HCT116 (cell line): ENCODE data around the gene KRT86. TPM values are rescaled to one million over a fixed set of nuclear protein-coding genes. Genes with fewer than 3 reads are reported as not detected.

ENCODE experiments used
- ATAC-seq: fragments of 200-7000 bp; cut with Tn5 transposase; 2 replicates; pipeline ENCODE4 v1.9.1; 2020; ENCODE audit warnings: mild to moderate bottlenecking, moderate library complexity
- BruUV-seq: library from RNA; stranded (reverse); fragments of 400-500 nt; replicated peaks from 2 replicates; lab custom pipeline; 2021; lab: Mats Ljungman, UMichigan
- CTCF ChIA-PET: fragments of 300-600 bp; sonication (Branson Sonifier 250); formaldehyde crosslinking; loops from one replicate; lab custom pipeline; 2021; ENCODE audit warnings: antibody characterized with exemption; lab: Charles Lee
- POLR2A ChIA-PET: fragments of 300-600, 350-600 bp; sonication (Branson Sonifier 250); formaldehyde crosslinking; loops from one replicate; lab custom pipeline; 2021; ENCODE audit warnings: antibody characterized with exemption; lab: Charles Lee
- RAD21 ChIA-PET, 2 experiments: fragments of 300-600 bp; sonication (Branson Sonifier 250); formaldehyde crosslinking; loops; one replicate each; lab custom pipeline; 2023; ENCODE audit warnings: low total read pairs in 2 of 2; ENCODE audit not compliant: uncharacterized antibody in 2 of 2, unreplicated experiment in 2 of 2, low non-redundant PET in 1 of 2; lab: Charles Lee
- DNase-seq: peaks from one replicate; pipeline ENCODE4 v3.0.0-alpha.2; 2010; ENCODE audit warnings: low read depth, low spot score
- H2AFZ ChIP-seq: fragments of 200-600 bp; shearing (Covaris generic), sonication (generic); 2 replicates; pipeline ENCODE4 v1.6.1; 2017; ENCODE audit warnings: low read depth, mixed run types, mixed read lengths, antibody characterized with exemption, low read length; ENCODE audit not compliant: poor library complexity, severe bottlenecking
- H3K27ac ChIP-seq: 2 replicates; pipeline ENCODE4 v1.5.1; 2012; ENCODE audit warnings: low read depth, low read length
- H3K27me3 ChIP-seq: fragments of 200-600 bp; sonication (generic); 2 replicates; pipeline ENCODE4 v1.6.1; 2016; ENCODE audit warnings: mixed run types, low read length, mixed read lengths; ENCODE audit not compliant: insufficient read depth
- H3K36me3 ChIP-seq, 2 experiments: fragments of 200-500 bp in 1 of 2; fragments of 200-600 bp in 1 of 2; sonication (Bioruptor generic) in 1 of 2; sonication (generic) in 1 of 2; 2 replicates each; pipeline versions ENCODE4 v1.5.1 to v1.6.1; 2014 to 2016; ENCODE audit warnings: low read length in 2 of 2, inconsistent platforms in 1 of 2, mixed read lengths in 1 of 2, mixed run types in 1 of 2; ENCODE audit not compliant: insufficient read depth in 2 of 2, control insufficient read depth in 1 of 2
- H3K4me1 ChIP-seq, 2 experiments: fragments of 200-600 bp in 1 of 2; sonication (generic) in 1 of 2; 2 replicates each; pipeline versions ENCODE4 v1.5.1 to v1.6.1; 2012 to 2017; ENCODE audit warnings: low read length in 2 of 2, inconsistent platforms in 1 of 2, mild to moderate bottlenecking in 1 of 2, mixed read lengths in 1 of 2, mixed run types in 1 of 2, moderate library complexity in 1 of 2; ENCODE audit not compliant: insufficient read depth in 2 of 2, control insufficient read depth in 1 of 2
- H3K4me2 ChIP-seq: fragments of 200-600 bp; sonication (generic); 2 replicates; pipeline ENCODE4 v1.6.1; 2017; ENCODE audit warnings: mixed run types, low read length, mixed read lengths
- H3K4me3 ChIP-seq, 2 experiments: fragments of 200-600 bp in 1 of 2; sonication (generic) in 1 of 2; replicated peaks in 1 of 2; 2 replicates each; pipeline ENCODE4 v1.5.1; 2011 to 2016; ENCODE audit warnings: low read length in 2 of 2, control low read depth in 1 of 2, low read depth in 1 of 2, mild to moderate bottlenecking in 1 of 2, mixed read lengths in 1 of 2, mixed run types in 1 of 2
- H3K79me2 ChIP-seq: fragments of 200-600 bp; sonication (generic); 2 replicates; pipeline ENCODE4 v1.6.1; 2017; ENCODE audit warnings: mild to moderate bottlenecking, mixed run types, low read length, moderate library complexity, mixed read lengths; ENCODE audit not compliant: insufficient read depth
- H3K9ac ChIP-seq: fragments of 200-600 bp; sonication (generic); 2 replicates; pipeline ENCODE4 v1.6.1; 2016; ENCODE audit warnings: low read length, mixed read lengths
- H3K9me2 ChIP-seq: fragments of 200-600 bp; sonication (generic), shearing (Covaris generic); 2 replicates; pipeline ENCODE4 v1.6.1; 2017; ENCODE audit warnings: mixed run types, mild to moderate bottlenecking, moderate library complexity; ENCODE audit not compliant: insufficient read depth
- H3K9me3 ChIP-seq, 2 experiments: fragments of 200-500 bp in 1 of 2; fragments of 200-600 bp in 1 of 2; sonication (Bioruptor generic) in 1 of 2; sonication (generic) in 1 of 2; 2 replicates each; pipeline ENCODE4 v1.6.1; 2014 to 2017; ENCODE audit warnings: low read length in 2 of 2, mixed read lengths in 2 of 2, inconsistent platforms in 1 of 2, low read depth in 1 of 2, mild to moderate bottlenecking in 1 of 2, mixed run types in 1 of 2, moderate library complexity in 1 of 2; ENCODE audit not compliant: control insufficient read depth in 1 of 2, insufficient read depth in 1 of 2
- H4K20me1 ChIP-seq: fragments of 200-600 bp; sonication (generic), shearing (Covaris generic); 2 replicates; pipeline ENCODE4 v1.6.1; 2017; ENCODE audit warnings: mixed run types, mild to moderate bottlenecking, moderate library complexity; ENCODE audit not compliant: insufficient read depth
- CEBPB ChIP-seq: IDR thresholded peaks from 2 replicates; pipeline ENCODE4 v1.6.1; 2012; ENCODE audit warnings: low read depth
- EGR1 ChIP-seq: IDR thresholded peaks from 2 replicates; pipeline ENCODE4 v1.6.1; 2012; ENCODE audit warnings: low read depth
- EZH2 ChIP-seq: fragments of 200-600 bp; sonication (generic); IDR thresholded peaks from 2 replicates; pipeline ENCODE4 v1.6.1; 2017; ENCODE audit warnings: antibody characterized with exemption, mixed run types
- FOSL1 ChIP-seq: IDR thresholded peaks from 2 replicates; pipeline ENCODE4 v1.6.1; 2012; ENCODE audit warnings: low read depth
- JUND ChIP-seq: IDR thresholded peaks from 2 replicates; pipeline ENCODE4 v1.6.1; 2012
- POLR2A ChIP-seq: IDR thresholded peaks from 2 replicates; pipeline ENCODE4 v1.7.0; 2011; ENCODE audit warnings: borderline replicate concordance; ENCODE audit not compliant: insufficient read depth, insufficient read length; ENCODE audit errors: extremely low read depth
- POLR2AphosphoS5 ChIP-seq: IDR thresholded peaks from 2 replicates; pipeline ENCODE4 v1.6.1; 2011; ENCODE audit warnings: mild to moderate bottlenecking, low read depth, low read length, moderate library complexity
- SP1 ChIP-seq: IDR thresholded peaks from 2 replicates; pipeline ENCODE4 v1.6.1; 2012; ENCODE audit warnings: low read depth
- SRF ChIP-seq: IDR thresholded peaks from 2 replicates; pipeline ENCODE4 v1.6.1; 2012; ENCODE audit warnings: low read depth
- TCF7L2 ChIP-seq: IDR thresholded peaks from 2 replicates; pipeline ENCODE4 v1.7.0; 2011; ENCODE audit warnings: borderline replicate concordance, inconsistent platforms; ENCODE audit not compliant: insufficient read depth, insufficient read length; ENCODE audit errors: extremely low read depth
- YY1 ChIP-seq: IDR thresholded peaks from 2 replicates; pipeline ENCODE4 v1.6.1; 2011; ENCODE audit warnings: low read length, low read depth, moderate library complexity, mild to moderate bottlenecking; ENCODE audit not compliant: insufficient replicate concordance; ENCODE audit errors: extremely low read depth
- ZFX ChIP-seq: fragments of 450-650 bp; IDR thresholded peaks from 2 replicates; pipeline ENCODE4 v1.6.1; 2017
- ZNF274 ChIP-seq: fragments of 200-500 bp; sonication (Bioruptor generic); IDR thresholded peaks from 2 replicates; pipeline ENCODE4 v1.6.1; 2014; ENCODE audit warnings: mild to moderate bottlenecking, low read depth, low read length, inconsistent platforms
- intact Hi-C: fragments of 100-400 bp; cut with micrococcal nuclease; formaldehyde crosslinking; loops from 2 replicates; pipeline ENCODE4 v1.10.0; 2022
- total RNA-seq: library from RNA; stranded (reverse); gene quantifications from one replicate; pipeline ENCODE4 v1.2.1, GENCODE V29; 2021; ENCODE audit not compliant: unreplicated experiment
- TF ChIP-seq, protein P1 (sequence below): IDR thresholded peaks from 2 replicates; pipeline ENCODE4 v1.6.1; 2012
- TF ChIP-seq, protein P2 (sequence below): IDR thresholded peaks from 2 replicates; pipeline ENCODE4 v1.6.1; 2012
- TF ChIP-seq, protein P3 (sequence below): IDR thresholded peaks from 2 replicates; pipeline ENCODE4 v1.6.1; 2012; ENCODE audit warnings: low read depth
- TF ChIP-seq, protein P4 (sequence below): IDR thresholded peaks from 2 replicates; pipeline ENCODE4 v1.6.1; 2011; ENCODE audit warnings: mild to moderate bottlenecking, low read length, moderate library complexity; ENCODE audit not compliant: insufficient replicate concordance; ENCODE audit errors: extremely low read depth

The KRT86 gene
- total RNA-seq, 1 experiment from 2014 or later: 1.5 TPM

DNA sequence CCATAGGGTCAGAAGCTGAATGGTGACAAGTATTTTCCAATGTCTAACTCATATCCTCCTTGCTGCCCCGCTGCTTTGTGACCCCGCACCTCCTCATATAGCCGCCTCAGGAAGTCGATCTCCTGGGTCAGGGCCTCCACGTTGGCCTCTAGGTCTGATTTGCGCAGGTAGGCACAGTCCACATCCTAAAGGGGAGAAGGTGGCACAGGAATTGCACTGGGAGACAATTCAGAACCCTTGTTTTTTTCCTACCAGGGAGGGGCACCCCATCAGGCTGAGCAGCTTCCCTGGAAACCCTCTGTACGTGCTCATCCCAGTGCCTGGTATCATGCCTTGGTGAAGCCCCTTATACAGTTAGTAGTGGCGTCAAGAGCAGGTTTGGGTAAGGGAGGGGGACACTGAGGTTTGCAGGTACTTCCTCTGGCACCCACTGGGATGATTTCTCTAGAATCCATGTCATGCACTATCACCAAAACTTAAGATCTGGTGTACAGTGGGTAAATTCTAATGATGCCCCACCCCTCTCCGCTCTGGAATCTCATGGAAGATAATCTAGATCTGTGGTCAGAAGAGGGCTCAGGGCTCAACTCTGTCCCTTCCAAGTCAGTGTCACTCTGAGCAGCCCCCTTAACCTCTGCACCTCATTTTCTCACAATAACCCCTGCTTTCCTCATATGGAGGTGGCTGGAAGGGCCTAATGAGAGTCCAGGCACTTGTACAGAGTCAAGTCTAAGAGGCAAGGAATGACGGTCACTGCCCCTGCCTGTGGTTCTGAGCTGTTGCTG, 20.1 kb upstream of the KRT86 start (continued):
- no peak for TF ChIP-seq JUND
- TF ChIP-seq EZH2: no peak
- TF ChIP-seq SP1: no peak

DNA sequence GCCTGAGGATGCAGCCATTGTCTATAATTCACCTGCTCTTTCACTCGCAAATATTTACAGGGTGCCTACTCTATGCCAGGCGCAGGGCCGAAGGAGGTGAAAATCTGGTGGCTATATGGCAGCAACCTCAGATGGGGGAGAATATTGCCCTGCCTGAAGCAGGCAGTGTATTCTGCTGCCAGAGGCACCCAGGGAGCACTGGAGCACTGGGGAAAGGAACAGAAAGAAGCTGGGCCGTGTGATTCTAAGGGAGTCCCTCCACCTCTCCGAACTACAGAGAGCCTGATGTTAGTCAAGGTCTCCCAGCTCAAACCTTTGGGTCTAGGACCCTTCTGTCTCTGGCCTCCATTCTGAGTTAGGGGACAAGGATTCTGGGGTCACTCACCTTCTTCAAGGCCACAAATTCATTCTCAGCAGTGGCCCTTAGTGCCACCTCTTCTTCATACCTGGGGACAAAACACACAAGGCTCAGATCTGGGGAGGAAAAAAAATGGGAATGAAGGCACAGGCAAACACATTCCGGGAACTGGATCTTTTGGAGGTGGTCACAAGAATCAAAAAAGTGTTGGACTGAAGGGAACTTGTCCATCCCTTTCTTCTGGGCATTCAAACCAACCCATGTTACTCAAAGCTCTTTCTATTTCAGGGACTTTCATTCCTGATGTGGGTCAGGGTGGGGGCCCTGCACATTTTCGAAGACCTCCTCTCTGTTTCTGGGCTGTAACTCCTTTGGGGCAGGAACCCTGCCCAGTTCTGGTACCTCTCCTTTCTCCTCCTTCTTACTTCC, 19.3 kb upstream of the KRT86 start:
- Histone ChIP-seq H3K9ac (no peak overlapping the region), H3K4me2 (no peak overlapping the region), H3K4me1 (peaks cover 7 to 21% of the 10 kb centered on the region in 2 experiments; a peak in 3 of 4 replicates), H4K20me1 (no peaks in the 10 kb centered on the region), H3K9me3 (no peaks in the 10 kb centered on the region), H3K36me3 (no peaks in the 10 kb centered on the region), H3K79me2 (no peaks in the 10 kb centered on the region), H3K9me2 (no peaks in the 10 kb centered on the region), H3K4me3 (no peak overlapping the region), H3K27me3 (no peaks in the 10 kb centered on the region), H2AFZ (no peak overlapping the region), H3K27ac (no peak overlapping the region)
- BruUV-seq: no TSS peak
- intact Hi-C loops: no loop called here
- TF ChIP-seq JUND (no peak), SRF (no peak), POLR2AphosphoS5 (no peak), ZNF274 (no peak), EZH2 (no peak), EGR1 (no peak), FOSL1 (no peak), TCF7L2 (no peak), CEBPB (no peak), ZFX (no peak), SP1 (no peak), POLR2A (no peak), YY1 (no peak)
- TF ChIP-seq, protein P1, sequence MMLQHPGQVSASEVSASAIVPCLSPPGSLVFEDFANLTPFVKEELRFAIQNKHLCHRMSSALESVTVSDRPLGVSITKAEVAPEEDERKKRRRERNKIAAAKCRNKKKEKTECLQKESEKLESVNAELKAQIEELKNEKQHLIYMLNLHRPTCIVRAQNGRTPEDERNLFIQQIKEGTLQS: no peak
- TF ChIP-seq, protein P2, sequence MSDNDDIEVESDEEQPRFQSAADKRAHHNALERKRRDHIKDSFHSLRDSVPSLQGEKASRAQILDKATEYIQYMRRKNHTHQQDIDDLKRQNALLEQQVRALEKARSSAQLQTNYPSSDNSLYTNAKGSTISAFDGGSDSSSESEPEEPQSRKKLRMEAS: no peak
- TF ChIP-seq, protein P3, sequence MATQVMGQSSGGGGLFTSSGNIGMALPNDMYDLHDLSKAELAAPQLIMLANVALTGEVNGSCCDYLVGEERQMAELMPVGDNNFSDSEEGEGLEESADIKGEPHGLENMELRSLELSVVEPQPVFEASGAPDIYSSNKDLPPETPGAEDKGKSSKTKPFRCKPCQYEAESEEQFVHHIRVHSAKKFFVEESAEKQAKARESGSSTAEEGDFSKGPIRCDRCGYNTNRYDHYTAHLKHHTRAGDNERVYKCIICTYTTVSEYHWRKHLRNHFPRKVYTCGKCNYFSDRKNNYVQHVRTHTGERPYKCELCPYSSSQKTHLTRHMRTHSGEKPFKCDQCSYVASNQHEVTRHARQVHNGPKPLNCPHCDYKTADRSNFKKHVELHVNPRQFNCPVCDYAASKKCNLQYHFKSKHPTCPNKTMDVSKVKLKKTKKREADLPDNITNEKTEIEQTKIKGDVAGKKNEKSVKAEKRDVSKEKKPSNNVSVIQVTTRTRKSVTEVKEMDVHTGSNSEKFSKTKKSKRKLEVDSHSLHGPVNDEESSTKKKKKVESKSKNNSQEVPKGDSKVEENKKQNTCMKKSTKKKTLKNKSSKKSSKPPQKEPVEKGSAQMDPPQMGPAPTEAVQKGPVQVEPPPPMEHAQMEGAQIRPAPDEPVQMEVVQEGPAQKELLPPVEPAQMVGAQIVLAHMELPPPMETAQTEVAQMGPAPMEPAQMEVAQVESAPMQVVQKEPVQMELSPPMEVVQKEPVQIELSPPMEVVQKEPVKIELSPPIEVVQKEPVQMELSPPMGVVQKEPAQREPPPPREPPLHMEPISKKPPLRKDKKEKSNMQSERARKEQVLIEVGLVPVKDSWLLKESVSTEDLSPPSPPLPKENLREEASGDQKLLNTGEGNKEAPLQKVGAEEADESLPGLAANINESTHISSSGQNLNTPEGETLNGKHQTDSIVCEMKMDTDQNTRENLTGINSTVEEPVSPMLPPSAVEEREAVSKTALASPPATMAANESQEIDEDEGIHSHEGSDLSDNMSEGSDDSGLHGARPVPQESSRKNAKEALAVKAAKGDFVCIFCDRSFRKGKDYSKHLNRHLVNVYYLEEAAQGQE: no peak
- TF ChIP-seq, protein P4, sequence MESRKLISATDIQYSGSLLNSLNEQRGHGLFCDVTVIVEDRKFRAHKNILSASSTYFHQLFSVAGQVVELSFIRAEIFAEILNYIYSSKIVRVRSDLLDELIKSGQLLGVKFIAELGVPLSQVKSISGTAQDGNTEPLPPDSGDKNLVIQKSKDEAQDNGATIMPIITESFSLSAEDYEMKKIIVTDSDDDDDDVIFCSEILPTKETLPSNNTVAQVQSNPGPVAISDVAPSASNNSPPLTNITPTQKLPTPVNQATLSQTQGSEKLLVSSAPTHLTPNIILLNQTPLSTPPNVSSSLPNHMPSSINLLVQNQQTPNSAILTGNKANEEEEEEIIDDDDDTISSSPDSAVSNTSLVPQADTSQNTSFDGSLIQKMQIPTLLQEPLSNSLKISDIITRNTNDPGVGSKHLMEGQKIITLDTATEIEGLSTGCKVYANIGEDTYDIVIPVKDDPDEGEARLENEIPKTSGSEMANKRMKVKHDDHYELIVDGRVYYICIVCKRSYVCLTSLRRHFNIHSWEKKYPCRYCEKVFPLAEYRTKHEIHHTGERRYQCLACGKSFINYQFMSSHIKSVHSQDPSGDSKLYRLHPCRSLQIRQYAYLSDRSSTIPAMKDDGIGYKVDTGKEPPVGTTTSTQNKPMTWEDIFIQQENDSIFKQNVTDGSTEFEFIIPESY: no peak
- ATAC-seq (no peak), DNase-seq (no peak)
- CTCF ChIA-PET: interaction anchor here (1.3 to 1.6 kb wide), 2 partner anchors 24 to 25 kb away, joined by 3 read pairs; no protein-coding TSS in a partner anchor
- RAD21 ChIA-PET: no interaction called here
- POLR2A ChIA-PET: interaction anchor here (1.5 kb wide), 1 partner anchor 24 kb away, joined by 3 read pairs; no protein-coding TSS in a partner anchor
